Measurements from ENCODE around the gene DLX4.

DLX4 gene

DNA sequence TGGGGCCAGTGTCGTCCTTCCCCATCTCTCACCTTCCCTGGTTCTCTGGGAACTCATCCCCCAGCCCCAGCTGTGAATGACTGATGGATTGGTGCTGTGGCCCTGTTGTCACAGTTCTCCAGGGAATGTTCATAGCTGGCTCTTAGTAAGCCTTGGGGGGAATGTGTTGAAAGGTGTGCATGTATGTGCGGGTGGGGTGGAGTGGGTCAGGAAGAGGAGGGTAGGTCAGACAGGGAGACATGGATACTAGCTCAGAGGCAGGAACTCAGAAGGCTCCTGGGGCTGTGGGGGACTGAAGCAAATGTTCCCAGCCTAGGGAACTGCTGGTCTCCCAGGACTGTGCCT lies 4.3 kb downstream of the DLX4 start:
- H3K9me2 ChIP-seq (replicated peaks; ENCODE audit: low read depth, low read length): no peaks in the 10 kb centered on the region
- no peaks in the 10 kb centered on the region for H3K27me3 ChIP-seq (ENCODE audit: insufficient read depth, low read length, poor library complexity, severe bottlenecking)
- no peak overlapping the region for H3K4me2 ChIP-seq (ENCODE audit: low read depth, low read length, poor library complexity, severe bottlenecking)
- H3K4me1 ChIP-seq (ENCODE audit: insufficient read depth, low read length, poor library complexity, severe bottlenecking): peaks cover 21% of the 10 kb centered on the region
- no peak overlapping the region for H3K9ac ChIP-seq (ENCODE audit: low read depth, low read length, poor library complexity, severe bottlenecking)
- no peak overlapping the region for H3K4me3 ChIP-seq (ENCODE audit: low read length, poor library complexity, severe bottlenecking)
- H3K79me2 ChIP-seq (ENCODE audit: insufficient read depth, low read length): no peaks in the 10 kb centered on the region
- no peaks in the 10 kb centered on the region for H3K36me3 ChIP-seq (ENCODE audit: insufficient read depth, low read length)
- no peaks in the 10 kb centered on the region for H3F3A ChIP-seq (ENCODE audit: low read depth)
- H3K9me3 ChIP-seq (ENCODE audit: insufficient read depth, low read depth, low read length): no peaks in the 10 kb centered on the region
- H4K20me1 ChIP-seq (ENCODE audit: insufficient read depth, low read length, poor library complexity, severe bottlenecking): no peaks in the 10 kb centered on the region
- H2AFZ ChIP-seq (ENCODE audit: low read length): no peak overlapping the region
- TF ChIP-seq, protein P1, sequence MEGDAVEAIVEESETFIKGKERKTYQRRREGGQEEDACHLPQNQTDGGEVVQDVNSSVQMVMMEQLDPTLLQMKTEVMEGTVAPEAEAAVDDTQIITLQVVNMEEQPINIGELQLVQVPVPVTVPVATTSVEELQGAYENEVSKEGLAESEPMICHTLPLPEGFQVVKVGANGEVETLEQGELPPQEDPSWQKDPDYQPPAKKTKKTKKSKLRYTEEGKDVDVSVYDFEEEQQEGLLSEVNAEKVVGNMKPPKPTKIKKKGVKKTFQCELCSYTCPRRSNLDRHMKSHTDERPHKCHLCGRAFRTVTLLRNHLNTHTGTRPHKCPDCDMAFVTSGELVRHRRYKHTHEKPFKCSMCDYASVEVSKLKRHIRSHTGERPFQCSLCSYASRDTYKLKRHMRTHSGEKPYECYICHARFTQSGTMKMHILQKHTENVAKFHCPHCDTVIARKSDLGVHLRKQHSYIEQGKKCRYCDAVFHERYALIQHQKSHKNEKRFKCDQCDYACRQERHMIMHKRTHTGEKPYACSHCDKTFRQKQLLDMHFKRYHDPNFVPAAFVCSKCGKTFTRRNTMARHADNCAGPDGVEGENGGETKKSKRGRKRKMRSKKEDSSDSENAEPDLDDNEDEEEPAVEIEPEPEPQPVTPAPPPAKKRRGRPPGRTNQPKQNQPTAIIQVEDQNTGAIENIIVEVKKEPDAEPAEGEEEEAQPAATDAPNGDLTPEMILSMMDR (conservative IDR thresholded peaks at IDR 0.05; ENCODE audit: low read length): no peak

DNA sequence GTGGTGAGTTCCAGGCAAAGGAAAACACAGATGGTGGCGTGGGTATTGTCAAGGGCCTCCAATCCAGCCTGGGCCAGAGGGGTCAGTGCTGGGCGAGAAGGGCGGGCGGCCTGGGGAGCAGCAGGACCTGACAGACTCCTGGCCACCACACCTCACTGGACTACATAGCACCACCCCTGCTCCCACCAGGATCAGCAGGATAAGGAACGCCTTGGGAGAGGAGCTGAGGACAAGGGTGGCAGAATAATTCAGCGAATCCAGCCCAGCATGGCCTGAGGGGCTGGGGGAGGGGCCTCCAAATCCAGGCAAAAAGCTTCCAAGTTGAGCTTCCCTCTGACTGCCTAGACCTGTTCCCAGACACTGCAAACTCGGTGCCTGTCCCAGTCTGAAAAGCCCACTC lies 6.5 kb downstream of the DLX4 start:
- Histone ChIP-seq H3K4me3 (ENCODE audit: low read length, poor library complexity, severe bottlenecking) (no peak overlapping the region), H3K27me3 (ENCODE audit: insufficient read depth, low read length, poor library complexity, severe bottlenecking) (no peaks in the 10 kb centered on the region)
- TF ChIP-seq, protein P1 (conservative IDR thresholded peaks at IDR 0.05; ENCODE audit: low read length): no peak
- TF ChIP-seq EZH2phosphoT487 (IDR thresholded peaks at IDR 0.05; ENCODE audit: borderline replicate concordance): no peak

DNA sequence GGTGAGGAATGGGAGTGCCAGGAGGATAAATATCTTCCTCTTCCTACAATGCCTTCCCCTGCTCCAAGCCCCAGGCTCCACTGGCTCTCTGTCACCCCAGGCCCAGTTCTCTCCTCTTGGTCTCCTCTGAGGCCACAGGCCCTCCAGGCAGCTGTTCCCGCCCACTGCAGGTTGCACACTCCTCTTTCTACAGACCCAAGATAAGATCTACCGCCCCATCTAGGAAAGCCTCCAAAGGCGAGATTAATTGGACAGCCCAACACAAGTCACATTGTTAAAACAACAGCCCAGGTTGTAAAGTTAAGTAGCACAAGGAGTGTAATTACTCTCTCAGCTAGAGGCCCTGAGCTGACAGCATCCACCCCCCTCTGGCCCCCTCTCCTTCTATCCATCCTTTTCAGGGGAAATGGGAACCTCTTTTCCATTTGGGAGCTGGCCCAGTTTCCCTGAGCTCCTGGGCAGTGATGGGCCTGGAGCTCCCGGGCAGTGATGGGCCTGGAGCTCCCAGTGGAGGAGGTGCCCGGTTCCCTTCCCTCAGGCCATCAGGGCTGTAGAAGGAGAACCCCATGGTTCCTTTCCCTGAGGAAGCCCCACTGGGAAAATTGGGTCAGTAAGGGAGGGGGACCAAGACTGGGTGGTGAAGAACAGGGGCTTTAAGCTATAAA lies 7.3 kb downstream of the DLX4 start:
- H4K20me1 ChIP-seq (ENCODE audit: insufficient read depth, low read length, poor library complexity, severe bottlenecking): no peaks in the 10 kb centered on the region
- no peaks in the 10 kb centered on the region for H3F3A ChIP-seq (ENCODE audit: low read depth)
- H3K79me2 ChIP-seq (ENCODE audit: insufficient read depth, low read length): no peaks in the 10 kb centered on the region
- no peak overlapping the region for H2AFZ ChIP-seq (ENCODE audit: low read length)
- no peak overlapping the region for H3K4me3 ChIP-seq (ENCODE audit: low read length, poor library complexity, severe bottlenecking)
- no peaks in the 10 kb centered on the region for H3K27me3 ChIP-seq (ENCODE audit: insufficient read depth, low read length, poor library complexity, severe bottlenecking)
- TF ChIP-seq EZH2phosphoT487 (IDR thresholded peaks at IDR 0.05; ENCODE audit: borderline replicate concordance): no peak
- TF ChIP-seq, protein P1 (conservative IDR thresholded peaks at IDR 0.05; ENCODE audit: low read length): no peak
- H3K9ac ChIP-seq (ENCODE audit: low read depth, low read length, poor library complexity, severe bottlenecking): peak overlapping the region; percentile 27
- H3K4me2 ChIP-seq (ENCODE audit: low read depth, low read length, poor library complexity, severe bottlenecking): peak overlapping the region; percentile 25
- H3K9me2 ChIP-seq (replicated peaks; ENCODE audit: low read depth, low read length): no peaks in the 10 kb centered on the region
- H3K4me1 ChIP-seq (ENCODE audit: insufficient read depth, low read length, poor library complexity, severe bottlenecking): peaks cover 15% of the 10 kb centered on the region
- no peaks in the 10 kb centered on the region for H3K36me3 ChIP-seq (ENCODE audit: insufficient read depth, low read length)
- no peaks in the 10 kb centered on the region for H3K9me3 ChIP-seq (ENCODE audit: insufficient read depth, low read depth, low read length)

More for the DNA sequence above, 6.5 kb downstream of the DLX4 start:
- H2AFZ ChIP-seq (ENCODE audit: low read length): no peak overlapping the region
- peaks cover 15% of the 10 kb centered on the region for H3K4me1 ChIP-seq (ENCODE audit: insufficient read depth, low read length, poor library complexity, severe bottlenecking)
- H3K9me3 ChIP-seq (ENCODE audit: insufficient read depth, low read depth, low read length): no peaks in the 10 kb centered on the region
- H3K9ac ChIP-seq (ENCODE audit: low read depth, low read length, poor library complexity, severe bottlenecking): no peak overlapping the region
- no peak overlapping the region for H3K4me2 ChIP-seq (ENCODE audit: low read depth, low read length, poor library complexity, severe bottlenecking)
- no peaks in the 10 kb centered on the region for H3K9me2 ChIP-seq (replicated peaks; ENCODE audit: low read depth, low read length)
- H3K79me2 ChIP-seq (ENCODE audit: insufficient read depth, low read length): no peaks in the 10 kb centered on the region
- no peaks in the 10 kb centered on the region for H3F3A ChIP-seq (ENCODE audit: low read depth)
- no peaks in the 10 kb centered on the region for H4K20me1 ChIP-seq (ENCODE audit: insufficient read depth, low read length, poor library complexity, severe bottlenecking)
- no peaks in the 10 kb centered on the region for H3K36me3 ChIP-seq (ENCODE audit: insufficient read depth, low read length)
